Breast epithelium (tissue), 4 donors: ENCODE measurements around the gene ITPRIPL2. TPM values are rescaled to one million over a fixed set of nuclear protein-coding genes. Genes with fewer than 3 reads are reported as not detected.

Experiments
- DNase-seq, 2 donors: peaks; one replicate each; pipeline ENCODE4 v3.0.0-alpha.2; 2019; ENCODE audit warnings: low spot score in 2 of 2
- H3K27ac ChIP-seq, 2 donors: fragments of 200-600 bp; sonication (generic) in 1 of 2; one replicate each; pipeline ENCODE4 v1.5.1; 2016 to 2019; ENCODE audit warnings: mild to moderate bottlenecking in 1 of 2
- H3K27me3 ChIP-seq, 2 donors: fragments of 200-600 bp; sonication (generic) in 1 of 2; one replicate each; pipeline versions ENCODE4 v1.5.1 to v1.6.0; 2017 to 2019; ENCODE audit warnings: control low read depth in 1 of 2, mild to moderate bottlenecking in 1 of 2
- H3K36me3 ChIP-seq: fragments of 200-600 bp; one replicate; pipeline ENCODE4 v1.5.1; 2019
- H3K4me1 ChIP-seq, 2 donors: fragments of 200-600 bp; sonication (generic); one replicate each; pipeline ENCODE4 v1.5.1; 2016 to 2019; ENCODE audit warnings: control low read depth in 1 of 2
- H3K4me3 ChIP-seq, 3 donors: fragments of 200-600 bp; sonication (generic); 1 replicate in 2 of 3; 2 replicates in 1 of 3; pipeline ENCODE4 v1.5.1; 2016 to 2019; ENCODE audit warnings: mild to moderate bottlenecking in 3 of 3, moderate library complexity in 2 of 3
- H3K9me3 ChIP-seq, 2 donors: fragments of 200-600 bp; sonication (generic) in 1 of 2; one replicate each; pipeline ENCODE4 v1.5.1; 2016 to 2019; ENCODE audit warnings: control low read depth in 1 of 2
- CTCF ChIP-seq, 3 donors: fragments of 450-650 bp; IDR thresholded peaks; one replicate each; pipeline ENCODE4 v1.5.1; 2016 to 2017; ENCODE audit warnings: antibody characterized with exemption in 3 of 3, mild to moderate bottlenecking in 3 of 3, moderate library complexity in 3 of 3
- POLR2A ChIP-seq: fragments of 450-650 bp; IDR thresholded peaks from one replicate; pipeline ENCODE4 v1.6.1; 2016; ENCODE audit warnings: antibody characterized with exemption, mild to moderate bottlenecking, moderate library complexity
- POLR2AphosphoS5 ChIP-seq, 3 donors: sonication (generic); formaldehyde crosslinking; IDR thresholded peaks; one replicate each; pipeline ENCODE4 v1.6.1; 2017; ENCODE audit warnings: antibody characterized with exemption in 3 of 3
- intact Hi-C: fragments of 100-400 bp; cut with DNase I; formaldehyde crosslinking; loops from one replicate; pipeline ENCODE4 v1.15.1; 2023; ENCODE audit warnings: low total_unique reads
- total RNA-seq, 3 donors: library from RNA; depleted of rRNA; stranded (reverse); fragments of >200 nt; gene quantifications; one replicate each; pipeline ENCODE4 v1.1.0, GENCODE V29; 2016

The ITPRIPL2 gene
- total RNA-seq, 3 donors from 2014 or later = 36.1 to 66.6 (median 40.3) TPM

DNA sequence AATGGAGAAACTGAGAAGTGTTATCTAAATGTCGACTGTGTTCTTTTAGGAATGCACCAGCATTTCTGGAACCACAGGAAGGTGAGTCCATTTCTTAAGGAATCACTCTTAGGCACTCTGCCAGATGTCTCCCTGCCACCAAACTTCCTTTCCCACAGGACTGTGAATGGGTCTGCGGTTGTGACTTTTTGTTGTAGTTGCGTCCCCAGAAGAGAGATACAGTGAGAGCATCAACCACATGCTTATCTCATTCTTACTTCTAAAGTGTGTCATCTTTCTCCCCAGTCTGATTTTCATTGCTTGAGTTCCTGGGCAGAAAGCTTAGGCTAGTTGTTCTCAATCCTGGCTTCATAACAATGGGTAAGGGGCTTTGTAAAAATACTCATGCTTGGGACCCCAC is 13.4 kb downstream of the ITPRIPL2 start:
- no peak for TF ChIP-seq POLR2A
- TF ChIP-seq POLR2AphosphoS5 (IDR thresholded peaks at IDR 0.05) = no peak
- no peak for TF ChIP-seq CTCF (IDR thresholded peaks at IDR 0.05)
- no peaks in the 10 kb centered on the region for H3K4me1 ChIP-seq
- H3K36me3 ChIP-seq = no peaks in the 10 kb centered on the region
- intact Hi-C loops = no loop called here
- H3K4me3 ChIP-seq = no peak overlapping the region
- no peak overlapping the region for H3K27ac ChIP-seq
- no peaks in the 10 kb centered on the region for H3K9me3 ChIP-seq
- DNase-seq = no peak
- no peaks in the 10 kb centered on the region for H3K27me3 ChIP-seq

DNA sequence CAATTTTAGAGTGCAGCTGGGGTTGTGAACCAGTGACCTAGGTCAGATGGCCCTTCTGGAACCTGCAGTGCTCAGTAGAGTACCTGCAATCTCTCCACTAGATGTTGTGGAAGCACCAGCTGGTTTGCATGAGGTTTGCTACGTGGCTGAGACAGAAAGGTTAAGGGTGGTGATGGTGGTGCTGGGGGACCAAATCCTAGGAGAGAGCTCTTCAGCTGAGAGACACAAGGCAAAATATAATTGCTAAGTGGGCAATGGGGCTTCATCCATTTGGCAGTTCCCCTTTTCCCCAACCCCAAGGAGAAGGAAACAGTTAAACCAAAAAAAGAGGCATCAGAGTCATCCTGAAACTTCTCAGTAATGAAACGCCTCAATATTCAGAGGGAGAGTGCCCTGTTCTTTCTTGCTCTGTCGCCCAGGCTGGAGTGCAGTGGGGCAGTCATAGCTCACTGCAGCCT is 13.9 kb downstream of the ITPRIPL2 start:
- Histone ChIP-seq H3K36me3 (no peaks in the 10 kb centered on the region), H3K4me3 (no peak overlapping the region), H3K4me1 (no peaks in the 10 kb centered on the region), H3K9me3 (no peaks in the 10 kb centered on the region), H3K27me3 (no peaks in the 10 kb centered on the region), H3K27ac (no peak overlapping the region)
- TF ChIP-seq CTCF (IDR thresholded peaks at IDR 0.05) (no peak), POLR2A (no peak), POLR2AphosphoS5 (IDR thresholded peaks at IDR 0.05) (no peak)
- intact Hi-C loops = no loop called here
- DNase-seq = no peak

- TF ChIP-seq POLR2AphosphoS5 (IDR thresholded peaks at IDR 0.05) (no peak), POLR2A (no peak), CTCF (IDR thresholded peaks at IDR 0.05) (no peak)
- DNase-seq = no peak
- Histone ChIP-seq H3K36me3 (no peaks in the 10 kb centered on the region), H3K4me1 (no peaks in the 10 kb centered on the region), H3K9me3 (no peaks in the 10 kb centered on the region), H3K27me3 (no peaks in the 10 kb centered on the region), H3K4me3 (no peak overlapping the region), H3K27ac (no peak overlapping the region)
- intact Hi-C loops = no loop called here
Observed at GRCh38 chr16:19128454-19129200, 14.9 kb downstream of the ITPRIPL2 start.

- TF ChIP-seq POLR2AphosphoS5 (IDR thresholded peaks at IDR 0.05) (no peak), CTCF (IDR thresholded peaks at IDR 0.05) (no peak), POLR2A (no peak)
- Histone ChIP-seq H3K27me3 (no peaks in the 10 kb centered on the region), H3K9me3 (no peaks in the 10 kb centered on the region), H3K36me3 (no peaks in the 10 kb centered on the region), H3K4me3 (no peak overlapping the region), H3K27ac (peak overlapping the region; percentile 67 to 92), H3K4me1 (no peaks in the 10 kb centered on the region)
- DNase-seq = no peak
- intact Hi-C loops = no loop called here
Observed at GRCh38 chr16:19130385-19130784, 16.6 kb downstream of the ITPRIPL2 start.
